ENCODE results near the gene EEF1A2. TPM values are rescaled to one million over a fixed set of nuclear protein-coding genes. Genes with fewer than 3 reads are reported as not detected.

EEF1A2 gene
- total and polyA plus RNA-seq, 12 donors = 881 to 1,465 (median 1,307) TPM

GRCh38 chr20:63495167-63495720 is 3.6 kb downstream of the EEF1A2 start:
- H3K27me3 ChIP-seq = peaks cover 0 to 49% (median 38%) of the 10 kb centered on the region in 7 donors
- H3K4me1 ChIP-seq = peaks cover 10 to 41% (median 30%) of the 10 kb centered on the region in 9 donors
- ATAC-seq (no peak), DNase-seq (no peak)
- H3K9me3 ChIP-seq = no peaks in the 10 kb centered on the region
- H3K27ac ChIP-seq = peak overlapping the region in 1 of 10 donors; percentile 22
- H3K4me3 ChIP-seq = no peak overlapping the region
- no peak for TF ChIP-seq CTCF (IDR thresholded peaks at IDR 0.05)
- H3K36me3 ChIP-seq = peaks cover 0 to 44% (median 0%) of the 10 kb centered on the region in 9 donors
- intact Hi-C loops (cut with DNase I) = loop anchor here in 1 of 10 donors (5.0 kb wide), 1 partner anchor 1118 kb away; no protein-coding TSS in a partner anchor
- 70% methylated on average over 8 of the region's 8 CpGs for WGBS, 2 donors

GRCh38 chr20:63494420-63495166 is 4.3 kb downstream of the EEF1A2 start:
- Histone ChIP-seq H3K4me1 (peaks cover 8 to 35% (median 25%) of the 10 kb centered on the region in 9 donors), H3K27me3 (peaks cover 0 to 47% (median 37%) of the 10 kb centered on the region in 7 donors), H3K27ac (peak overlapping the region in 1 of 10 donors; percentile 22), H3K9me3 (no peaks in the 10 kb centered on the region), H3K36me3 (peaks cover 0 to 49% (median 0%) of the 10 kb centered on the region in 9 donors), H3K4me3 (no peak overlapping the region)
- WGBS, 2 donors = 79 to 80% methylated on average over 51 of the region's 51 CpGs
- DNase-seq (no peak), ATAC-seq (no peak)
- TF ChIP-seq CTCF (IDR thresholded peaks at IDR 0.05) = no peak
- intact Hi-C loops (cut with DNase I) = loop anchor here in 1 of 10 donors (5.0 kb wide), 1 partner anchor 1117 kb away; no protein-coding TSS in a partner anchor

- no peak for TF ChIP-seq CTCF (IDR thresholded peaks at IDR 0.05)
- H3K4me3 ChIP-seq = no peak overlapping the region
- WGBS, 2 donors = 73% methylated on average over 7 of the region's 7 CpGs
- intact Hi-C loops (cut with DNase I) = no loop called here
- H3K27me3 ChIP-seq = peaks cover 0 to 45% (median 37%) of the 10 kb centered on the region in 7 donors
- no peak for DNase-seq
- H3K36me3 ChIP-seq = peaks cover 0 to 54% (median 0%) of the 10 kb centered on the region in 9 donors
- peaks cover 4 to 31% (median 21%) of the 10 kb centered on the region in 9 donors for H3K4me1 ChIP-seq
- H3K9me3 ChIP-seq = no peaks in the 10 kb centered on the region
- no peak overlapping the region for H3K27ac ChIP-seq
- no peak for ATAC-seq
These were observed 4.8 kb downstream of the EEF1A2 start for GRCh38 chr20:63494084-63494419.

- 60 to 63% methylated on average over 13 of the region's 13 CpGs for WGBS, 2 donors
- intact Hi-C loops (cut with DNase I) = no loop called here
- no peak for ATAC-seq
- Histone ChIP-seq H3K4me3 (no peak overlapping the region), H3K4me1 (peaks cover 4 to 35% (median 21%) of the 10 kb centered on the region in 9 donors), H3K27me3 (peaks cover 0 to 45% (median 41%) of the 10 kb centered on the region in 7 donors), H3K27ac (no peak overlapping the region), H3K9me3 (no peaks in the 10 kb centered on the region), H3K36me3 (peaks cover 0 to 59% (median 0%) of the 10 kb centered on the region in 9 donors)
- TF ChIP-seq CTCF (IDR thresholded peaks at IDR 0.05) = no peak
- DNase-seq = no peak
These were observed 5.3 kb downstream of the EEF1A2 start for GRCh38 chr20:63493563-63494020.

All from heart right ventricle (tissue), 16 donors.